K562 (cell line): ENCODE measurements around the gene PTRH1. TPM values are rescaled to one million over a fixed set of nuclear protein-coding genes. Genes with fewer than 3 reads are reported as not detected.

Source experiments
- CBX8 ChIP-seq: fragments of 200-600 bp; sonication (generic); IDR thresholded peaks from 2 replicates; pipeline ENCODE4 v1.6.1; 2012; ENCODE audit warnings: borderline replicate concordance, mixed run types, low read depth, mild to moderate bottlenecking, moderate library complexity, mixed read lengths, low read length, control low read depth, inconsistent platforms; ENCODE audit not compliant: poor library complexity, severe bottlenecking; ENCODE audit errors: extremely low read depth
- CREB1 ChIP-seq, 2 experiments: sonication (generic) in 1 of 2; formaldehyde crosslinking in 1 of 2; IDR thresholded peaks; 2 replicates each; pipeline versions ENCODE4 v1.6.1 to v1.8.0; 2012 to 2022; ENCODE audit warnings: inconsistent platforms in 1 of 2, mild to moderate bottlenecking in 1 of 2, missing genetic modification reagents in 1 of 2, moderate library complexity in 1 of 2
- CTBP1 ChIP-seq: fragments of 450-650 bp; IDR thresholded peaks from 2 replicates; pipeline ENCODE4 v1.6.1; 2016; ENCODE audit warnings: borderline replicate concordance
- EGR1 ChIP-seq: fragments of 450-650 bp; conservative IDR thresholded peaks from 2 replicates; pipeline ENCODE4 v1.6.1; 2017; ENCODE audit warnings: mild to moderate bottlenecking
- ETV1 ChIP-seq: fragments of 450-650 bp; conservative IDR thresholded peaks from 2 replicates; pipeline ENCODE4 v1.6.1; 2016; ENCODE audit warnings: missing genetic modification characterization, control low read depth, low read depth, missing compliant biosample characterization
- FOXK1 ChIP-seq: sonication (generic); formaldehyde crosslinking; IDR thresholded peaks from 2 replicates; pipeline ENCODE4 v1.8.0; 2022; ENCODE audit warnings: missing genetic modification reagents, mild to moderate bottlenecking, borderline replicate concordance
- GABPB1 ChIP-seq: sonication (generic); formaldehyde crosslinking; IDR thresholded peaks from 2 replicates; pipeline ENCODE4 v1.8.0; 2022; ENCODE audit warnings: mild to moderate bottlenecking, missing genetic modification reagents
- GATAD2B ChIP-seq: fragments of 450-650 bp; IDR thresholded peaks from 2 replicates; pipeline ENCODE4 v1.6.1; 2017; ENCODE audit warnings: mild to moderate bottlenecking, borderline replicate concordance
- HDAC1 ChIP-seq, 2 experiments: fragments of 450-650 bp; IDR thresholded peaks; 2 replicates each; pipeline ENCODE4 v1.6.1; 2016 to 2017; ENCODE audit warnings: inconsistent platforms in 1 of 2, mild to moderate bottlenecking in 1 of 2, moderate library complexity in 1 of 2
- HMGN3 ChIP-seq: IDR thresholded peaks from 2 replicates; pipeline ENCODE4 v1.6.1; 2011; ENCODE audit warnings: borderline replicate concordance, low read depth, mild to moderate bottlenecking, mixed read lengths, low read length; ENCODE audit not compliant: insufficient read length; ENCODE audit errors: extremely low read depth
- JUN ChIP-seq, 2 experiments: sonication (generic) in 1 of 2; formaldehyde crosslinking in 1 of 2; IDR thresholded peaks; 2 replicates each; pipeline versions ENCODE4 v1.6.1 to v1.8.0; 2012 to 2022; ENCODE audit warnings: borderline replicate concordance in 2 of 2, mild to moderate bottlenecking in 2 of 2, improper control_type of control experiment in 1 of 2, low read depth in 1 of 2, low read length in 1 of 2, missing genetic modification reagents in 1 of 2
- KAT2B ChIP-seq: IDR thresholded peaks from one replicate; pipeline ENCODE4 v1.6.1; 2012; ENCODE audit warnings: low read depth, mild to moderate bottlenecking, control low read depth, inconsistent platforms, low read length, moderate library complexity
- NR1H2 ChIP-seq: sonication (generic); formaldehyde crosslinking; IDR thresholded peaks from 2 replicates; pipeline ENCODE4 v1.4.0; 2020; ENCODE audit warnings: mild to moderate bottlenecking, missing genetic modification reagents
- RB1 ChIP-seq: fragments of 450-650 bp; IDR thresholded peaks from 2 replicates; pipeline ENCODE4 v1.6.1; 2017; ENCODE audit warnings: low read depth, mild to moderate bottlenecking
- SP2 ChIP-seq: IDR thresholded peaks from 2 replicates; pipeline ENCODE4 v1.6.1; 2011; ENCODE audit warnings: mild to moderate bottlenecking, low read depth, low read length, moderate library complexity; ENCODE audit not compliant: poor library complexity, severe bottlenecking; ENCODE audit errors: extremely low read depth
- SRSF9 ChIP-seq: fragments of 200-400 bp; formaldehyde crosslinking; IDR thresholded peaks from 2 replicates; pipeline ENCODE4 v1.6.1; 2017; ENCODE audit warnings: low read depth, low read length, borderline replicate concordance
- ZBTB7A ChIP-seq: IDR thresholded peaks from 2 replicates; pipeline ENCODE4 v1.6.1; 2011; ENCODE audit warnings: low read depth, mild to moderate bottlenecking, low read length, moderate library complexity, borderline replicate concordance; ENCODE audit not compliant: control insufficient read depth
- ZC3H4 ChIP-seq: sonication (generic); formaldehyde crosslinking; IDR thresholded peaks from 2 replicates; pipeline ENCODE4 v1.9.0; 2021; ENCODE audit warnings: missing genetic modification reagents, borderline replicate concordance
- ZNF79 ChIP-seq: fragments of 250-450 bp; sonication (Bioruptor Pico); IDR thresholded peaks from 2 replicates; pipeline ENCODE4 v1.4.0; 2020; ENCODE audit warnings: low read depth, mild to moderate bottlenecking, moderate library complexity
- polyA plus RNA-seq, 8 experiments: library from polyadenylated mRNA; depleted of rRNA in 4 of 8; stranded (reverse) in 5 of 8; unstranded in 3 of 8; fragments of >200 nt; fragmentation: Nextera tagmentation in 2 of 8; fragmentation: Illumina TruSeq in 1 of 8; extraction: Ambion mirVana in 2 of 8; extraction: Trizol in 1 of 8; gene quantifications; 2 replicates each; pipeline versions ENCODE4 v1.2.1 to v1.2.3, GENCODE V29; 2011 to 2014; ENCODE audit warnings: inconsistent platforms in 1 of 8, missing spikeins in 1 of 8
- total RNA-seq, 7 experiments: library from RNA; depleted of rRNA in 6 of 7; stranded (reverse); fragments of >200 nt in 6 of 7; fragmentation: Illumina TruSeq in 2 of 7; extraction: Trizol in 2 of 7; gene quantifications; 2 replicates each; pipeline versions ENCODE4 v1.2.1 to v1.2.3, GENCODE V29; 2011 to 2021; ENCODE audit warnings: low replicate concordance in 1 of 7
- TF ChIP-seq, protein P1 (sequence below): sonication (generic); formaldehyde crosslinking; IDR thresholded peaks from 2 replicates; pipeline ENCODE4 v1.8.0; 2022; ENCODE audit warnings: mild to moderate bottlenecking, missing genetic modification reagents, borderline replicate concordance
- TF ChIP-seq, protein P2 (sequence below): sonication (generic); formaldehyde crosslinking; IDR thresholded peaks from 2 replicates; pipeline ENCODE4 v1.8.1; 2022; ENCODE audit warnings: missing genetic modification reagents

Gene PTRH1
- total and polyA plus RNA-seq, 9 of the 15 experiments (the other 6 are each of a cell fraction or from before 2014, with no cell fraction given): 0.63 to 43.1 (median 5.7) TPM

DNA sequence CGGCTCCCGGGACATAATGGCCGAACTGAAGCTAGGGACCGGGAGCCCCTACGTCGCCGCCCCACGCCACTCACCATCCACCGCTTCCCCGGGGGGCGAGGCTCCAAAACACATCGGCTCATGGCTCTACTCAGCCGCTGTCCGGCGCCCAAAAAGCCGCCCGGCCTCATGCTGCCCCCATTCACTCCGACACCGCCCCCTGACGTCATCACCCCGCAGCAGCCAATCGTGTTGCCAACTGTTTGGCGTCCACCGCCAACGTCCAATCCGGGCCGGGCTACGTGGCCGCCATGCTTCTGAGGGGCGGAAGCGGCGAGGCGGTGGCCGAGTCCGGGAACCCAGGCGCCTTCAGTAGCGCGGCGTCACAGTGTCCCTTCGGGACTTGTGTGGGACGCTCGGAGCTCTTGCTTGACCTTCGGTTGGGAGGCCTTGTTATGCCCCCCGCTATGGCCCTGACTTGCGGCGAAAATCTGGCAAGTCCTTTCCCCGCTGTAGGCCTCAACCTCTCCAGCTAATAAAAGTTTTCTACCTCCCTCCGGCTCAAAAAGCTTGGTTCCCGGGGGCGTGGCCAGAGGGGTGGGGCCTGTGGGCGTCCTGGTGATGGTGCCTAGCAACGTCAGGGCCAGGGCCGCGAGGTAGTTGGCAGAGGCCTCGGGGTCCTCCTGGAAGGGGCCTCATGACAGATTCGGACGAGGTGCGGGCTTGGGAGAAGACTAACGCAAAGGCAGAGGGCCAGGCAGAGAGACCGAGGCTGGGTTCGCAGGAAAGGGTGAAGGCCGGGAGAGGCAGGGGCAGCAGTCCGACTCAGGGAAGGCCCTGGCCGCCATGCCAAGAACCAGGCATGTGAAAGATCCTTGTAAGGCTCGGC, at the start of gene PTRH1, which contains the start of gene TTC16 (continued):
- TF ChIP-seq, protein P1, sequence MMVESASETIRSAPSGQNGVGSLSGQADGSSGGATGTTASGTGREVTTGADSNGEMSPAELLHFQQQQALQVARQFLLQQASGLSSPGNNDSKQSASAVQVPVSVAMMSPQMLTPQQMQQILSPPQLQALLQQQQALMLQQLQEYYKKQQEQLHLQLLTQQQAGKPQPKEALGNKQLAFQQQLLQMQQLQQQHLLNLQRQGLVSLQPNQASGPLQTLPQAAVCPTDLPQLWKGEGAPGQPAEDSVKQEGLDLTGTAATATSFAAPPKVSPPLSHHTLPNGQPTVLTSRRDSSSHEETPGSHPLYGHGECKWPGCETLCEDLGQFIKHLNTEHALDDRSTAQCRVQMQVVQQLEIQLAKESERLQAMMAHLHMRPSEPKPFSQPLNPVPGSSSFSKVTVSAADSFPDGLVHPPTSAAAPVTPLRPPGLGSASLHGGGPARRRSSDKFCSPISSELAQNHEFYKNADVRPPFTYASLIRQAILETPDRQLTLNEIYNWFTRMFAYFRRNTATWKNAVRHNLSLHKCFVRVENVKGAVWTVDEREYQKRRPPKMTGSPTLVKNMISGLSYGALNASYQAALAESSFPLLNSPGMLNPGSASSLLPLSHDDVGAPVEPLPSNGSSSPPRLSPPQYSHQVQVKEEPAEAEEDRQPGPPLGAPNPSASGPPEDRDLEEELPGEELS (CRISPR knock-in tag): 0 out of 2 replicates have a peak, but pooled peaks have one; percentile 32
- TF ChIP-seq SRSF9: no peak
- no peak for TF ChIP-seq NR1H2
- TF ChIP-seq FOXK1 (CRISPR knock-in tag): peak; percentile 26; the same call in 1 of the 2 replicates
- no peak for TF ChIP-seq GATAD2B
- peak; percentile 39 for TF ChIP-seq HMGN3
- no peak for TF ChIP-seq ZC3H4 (CRISPR knock-in tag)
- peak; percentile 68 for TF ChIP-seq EGR1
- TF ChIP-seq HDAC1 (IDR thresholded peaks at IDR 0.05): peak in 1 of 2 experiments; percentile 96; a peak in 2 of 4 replicates
- TF ChIP-seq CREB1 (IDR thresholded peaks at IDR 0.05): peak; percentile 95
- peak; percentile 97 for TF ChIP-seq CREB1 (CRISPR knock-in tag; IDR thresholded peaks at IDR 0.05)
- peak; percentile 66 for TF ChIP-seq ETV1
- TF ChIP-seq, protein P2, sequence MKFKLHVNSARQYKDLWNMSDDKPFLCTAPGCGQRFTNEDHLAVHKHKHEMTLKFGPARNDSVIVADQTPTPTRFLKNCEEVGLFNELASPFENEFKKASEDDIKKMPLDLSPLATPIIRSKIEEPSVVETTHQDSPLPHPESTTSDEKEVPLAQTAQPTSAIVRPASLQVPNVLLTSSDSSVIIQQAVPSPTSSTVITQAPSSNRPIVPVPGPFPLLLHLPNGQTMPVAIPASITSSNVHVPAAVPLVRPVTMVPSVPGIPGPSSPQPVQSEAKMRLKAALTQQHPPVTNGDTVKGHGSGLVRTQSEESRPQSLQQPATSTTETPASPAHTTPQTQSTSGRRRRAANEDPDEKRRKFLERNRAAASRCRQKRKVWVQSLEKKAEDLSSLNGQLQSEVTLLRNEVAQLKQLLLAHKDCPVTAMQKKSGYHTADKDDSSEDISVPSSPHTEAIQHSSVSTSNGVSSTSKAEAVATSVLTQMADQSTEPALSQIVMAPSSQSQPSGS (CRISPR knock-in tag): peak; percentile 60; the same call in 1 of the 2 replicates
- peak; percentile 69; the same call in 1 of the 2 replicates for TF ChIP-seq JUN (IDR thresholded peaks at IDR 0.05; ENCODE audit: borderline replicate concordance, low read depth, low read length)
- TF ChIP-seq JUN (CRISPR knock-in tag; IDR thresholded peaks at IDR 0.05; ENCODE audit: borderline replicate concordance): no peak
- TF ChIP-seq ZNF79 (CRISPR knock-in tag): no peak
- TF ChIP-seq KAT2B: no peak
- TF ChIP-seq CTBP1: peak; percentile 38; the same call in 1 of the 2 replicates
- 0 out of 2 replicates have a peak, but pooled peaks have one; percentile 5 for TF ChIP-seq ZBTB7A
- TF ChIP-seq GABPB1 (CRISPR knock-in tag): peak; percentile 90
- TF ChIP-seq RB1: peak; percentile 54; the same call in 1 of the 2 replicates
- TF ChIP-seq SP2: peak; percentile 53
- no peak for TF ChIP-seq CBX8
